Stimulated activated CD8-positive, alpha-beta memory T cell treated with anti-CD3 and anti-CD28 coated beads, Interleukin-4, amount 100 ng/mL, for 48 hours (primary cell): ENCODE results near the gene PRRC2B.

Experiments
- DNase-seq: peaks from one replicate; pipeline ENCODE4 v3.0.0-alpha.2; 2020

Gene PRRC2B

GRCh38 chr9:131474711-131475110 lies 80.8 kb downstream of the PRRC2B start:
- DNase-seq = no peak

GRCh38 chr9:131475111-131475955 lies 81.4 kb downstream of the PRRC2B start:
- no peak for DNase-seq

GRCh38 chr9:131475956-131476776 lies 82.3 kb downstream of the PRRC2B start:
- no peak for DNase-seq

DNA sequence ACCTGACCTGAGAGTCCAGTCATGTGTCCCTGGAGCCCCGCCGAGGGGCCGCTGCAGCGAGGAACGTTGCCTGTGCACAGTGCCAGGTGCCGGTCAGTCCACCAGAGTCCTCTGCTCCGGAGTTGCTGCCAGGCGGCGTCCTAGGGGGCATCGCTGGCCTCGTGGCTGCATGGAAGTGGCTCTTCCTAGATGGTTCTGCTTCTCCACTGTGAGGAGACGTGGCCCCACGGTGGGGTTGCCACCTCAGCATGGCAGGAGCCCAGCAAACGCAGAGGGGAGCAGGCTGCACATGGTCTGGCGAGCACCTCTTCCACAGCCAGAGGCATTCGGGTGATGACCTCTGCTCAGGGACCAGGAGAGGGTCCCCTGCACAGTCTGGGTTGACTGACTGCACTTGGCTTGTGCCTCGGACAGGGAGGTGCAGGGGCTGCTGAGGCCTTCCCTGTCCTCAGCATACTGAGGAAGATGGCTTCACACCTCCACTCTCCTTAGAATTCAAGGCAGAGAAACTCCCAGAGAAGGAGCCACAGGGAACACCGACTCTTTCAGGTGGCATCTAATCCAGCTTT lies 83.0 kb downstream of the PRRC2B start:
- DNase-seq = no peak

- DNase-seq = no peak
Observed at GRCh38 chr9:131477367-131477766, 83.5 kb downstream of the PRRC2B start.

DNA sequence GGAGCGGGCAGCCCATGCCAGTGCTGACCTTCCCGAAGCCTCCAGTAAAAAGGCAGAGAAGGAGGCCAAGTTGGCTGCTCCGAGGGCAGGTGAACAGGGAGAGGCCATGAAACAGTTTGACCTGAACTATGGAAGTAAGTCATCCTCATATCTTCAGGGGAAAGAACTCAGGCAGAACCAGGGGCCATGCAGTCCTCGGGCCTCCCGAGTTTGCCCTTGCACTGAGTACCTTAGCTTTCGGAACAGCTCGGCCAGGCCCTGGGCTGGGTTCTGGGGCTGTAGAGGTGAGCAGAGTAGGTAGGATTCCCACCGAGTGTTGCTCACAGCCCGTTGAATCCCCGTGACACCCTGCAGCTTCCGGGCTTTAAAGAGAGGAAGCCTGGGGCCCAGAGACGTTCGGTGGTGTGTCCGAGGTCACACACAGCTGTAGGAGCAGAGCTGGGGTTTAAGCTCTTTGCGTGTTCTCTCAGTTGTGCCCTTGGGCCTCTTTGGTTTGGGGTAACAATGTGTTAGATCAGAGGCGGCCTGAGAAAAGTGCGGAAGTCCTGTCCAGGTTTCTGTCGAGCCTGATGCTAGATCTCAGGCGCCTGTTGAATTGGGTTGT lies 84.0 kb downstream of the PRRC2B start:
- no peak for DNase-seq

DNA sequence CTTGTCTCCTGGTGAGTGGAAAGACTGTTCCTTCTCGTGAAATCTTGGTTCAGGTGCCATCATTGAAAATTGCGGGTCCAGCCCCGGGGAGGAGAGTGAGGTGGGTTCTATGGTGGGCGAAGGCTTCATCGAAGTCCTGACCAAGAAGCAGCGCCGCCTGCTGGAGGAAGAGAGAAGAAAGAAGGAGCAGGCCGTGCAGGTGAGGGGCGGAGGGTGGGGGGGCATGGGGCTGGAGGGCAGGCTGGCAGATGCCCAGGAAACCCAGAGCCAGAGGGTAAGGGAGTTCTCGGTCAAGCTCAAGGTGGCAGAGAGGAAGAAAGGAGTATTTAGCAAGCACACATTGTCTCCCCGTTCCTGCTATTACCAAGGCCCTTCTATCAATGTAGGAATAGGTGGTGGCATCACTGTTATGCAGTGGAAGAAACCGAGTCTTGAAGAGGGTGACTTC lies 84.6 kb downstream of the PRRC2B start:
- DNase-seq = peak; percentile 75

- no peak for DNase-seq
Observed at GRCh38 chr9:131478911-131479310, 85.0 kb downstream of the PRRC2B start.

- DNase-seq = no peak
Observed at GRCh38 chr9:131480258-131480657, 86.4 kb downstream of the PRRC2B start.

GRCh38 chr9:131481441-131482342 lies 87.8 kb downstream of the PRRC2B start:
- no peak for DNase-seq

GRCh38 chr9:131482343-131483006 lies 88.6 kb downstream of the PRRC2B start:
- no peak for DNase-seq

GRCh38 chr9:131483319-131484050 lies 89.6 kb downstream of the PRRC2B start:
- no peak for DNase-seq

GRCh38 chr9:131484051-131484445 lies 90.2 kb downstream of the PRRC2B start:
- DNase-seq = no peak

DNA sequence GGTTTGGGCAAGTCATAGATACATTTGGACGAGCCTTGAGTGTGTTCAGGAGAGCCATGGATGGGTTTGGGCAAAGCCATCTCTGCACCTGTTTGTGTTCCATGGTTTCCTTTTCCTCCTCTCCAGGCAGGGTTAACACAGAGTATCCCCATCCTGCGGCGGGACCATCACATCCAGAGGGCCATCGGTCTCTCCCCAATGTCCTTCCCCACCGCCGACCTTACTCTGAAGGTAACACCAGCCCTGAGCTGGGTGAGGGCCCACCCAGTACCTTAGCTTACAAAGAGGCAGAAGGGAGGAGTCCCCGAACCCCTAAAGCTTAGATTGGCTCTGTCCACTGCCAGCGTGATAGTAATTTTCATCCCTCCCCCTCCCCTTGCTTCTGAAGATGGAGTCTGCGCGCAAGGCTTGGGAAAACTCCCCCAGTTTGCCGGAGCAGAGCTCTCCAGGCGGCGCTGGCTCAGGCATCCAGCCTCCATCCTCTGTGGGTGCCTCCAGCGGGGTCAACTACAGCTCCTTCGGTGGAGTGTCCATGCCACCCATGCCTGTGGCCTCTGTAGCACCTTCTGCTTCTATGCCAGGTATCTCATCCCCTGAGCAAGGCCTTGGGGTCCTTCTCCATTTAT lies 90.8 kb downstream of the PRRC2B start:
- DNase-seq = no peak

DNA sequence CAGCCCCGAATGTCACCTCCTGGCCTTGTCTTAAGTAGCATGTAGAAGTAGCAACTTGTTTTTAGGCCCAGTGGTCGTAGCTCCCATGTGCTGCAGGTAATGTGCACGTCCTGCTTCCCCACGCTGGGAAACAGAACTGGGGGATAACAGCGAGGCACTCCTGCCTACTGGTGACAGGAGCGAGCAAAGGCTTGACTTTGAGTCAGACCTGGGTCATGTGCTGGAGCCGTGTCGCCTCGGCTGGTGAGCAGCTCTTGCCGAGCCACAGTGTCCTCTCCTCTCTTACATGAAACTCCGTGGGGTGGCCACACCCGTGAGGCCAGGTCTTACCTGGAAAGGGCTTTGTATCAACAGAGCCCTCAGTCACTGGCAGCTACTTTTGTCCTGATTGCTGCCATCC lies 91.3 kb downstream of the PRRC2B start:
- DNase-seq = no peak

- no peak for DNase-seq
Observed at GRCh38 chr9:131485728-131486422, 92.0 kb downstream of the PRRC2B start.

- DNase-seq = no peak
Observed at GRCh38 chr9:131487001-131487400, 93.1 kb downstream of the PRRC2B start.

GRCh38 chr9:131487621-131488031 lies 93.7 kb downstream of the PRRC2B start:
- no peak for DNase-seq

DNA sequence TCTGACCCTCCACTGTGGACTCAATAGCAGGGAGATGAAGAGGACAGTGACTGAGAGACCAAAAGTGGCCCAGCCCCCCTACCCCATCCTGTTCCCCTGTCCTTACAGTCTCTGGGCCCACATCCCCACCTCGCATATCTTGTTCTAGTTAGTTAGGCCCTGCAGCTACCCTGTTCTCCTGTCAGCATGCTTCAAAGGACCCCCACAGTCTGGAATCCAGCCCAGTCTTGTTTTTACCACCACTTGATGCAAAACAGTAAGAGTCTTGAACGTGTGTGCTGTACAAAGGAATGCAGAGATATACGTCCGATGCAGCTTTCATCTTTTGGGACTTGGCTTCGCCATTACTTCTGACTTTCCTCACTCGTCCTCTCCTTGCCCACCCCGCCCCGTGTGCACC lies 96.6 kb downstream of the PRRC2B start:
- no peak for DNase-seq
